Kidney epithelial cell (primary cell): ENCODE measurements around the gene PTPRB. TPM values are rescaled to one million over a fixed set of nuclear protein-coding genes. Genes with fewer than 3 reads are reported as not detected.

ENCODE experiments used
- DNase-seq: peaks from one replicate; pipeline ENCODE4 v3.0.0-alpha.2; 2010; ENCODE audit warnings: low read depth
- H3K27me3 ChIP-seq: 2 replicates; pipeline ENCODE4 v1.6.0; 2011; ENCODE audit warnings: low read length; ENCODE audit not compliant: control insufficient read depth, insufficient read depth
- H3K36me3 ChIP-seq: 2 replicates; pipeline ENCODE4 v1.5.1; 2011; ENCODE audit warnings: low read length; ENCODE audit not compliant: control insufficient read depth, insufficient read depth
- H3K4me3 ChIP-seq: 2 replicates; pipeline ENCODE4 v1.5.1; 2011; ENCODE audit warnings: low read depth, mild to moderate bottlenecking, control low read depth, low read length
- total RNA-seq: library from RNA; depleted of rRNA; stranded (reverse); fragments of >200 nt; gene quantifications from 2 replicates; pipeline ENCODE4 v1.2.3, GENCODE V29; 2015
- TF ChIP-seq, protein P1 (sequence below): IDR thresholded peaks from 2 replicates; pipeline ENCODE4 v1.5.1; 2011; ENCODE audit warnings: mild to moderate bottlenecking, moderate library complexity, low read length, control low read depth, inconsistent platforms; ENCODE audit not compliant: insufficient read depth, poor library complexity, severe bottlenecking

Gene PTPRB
- total RNA-seq, 1 donor from 2014 or later: 4.5 TPM

DNA sequence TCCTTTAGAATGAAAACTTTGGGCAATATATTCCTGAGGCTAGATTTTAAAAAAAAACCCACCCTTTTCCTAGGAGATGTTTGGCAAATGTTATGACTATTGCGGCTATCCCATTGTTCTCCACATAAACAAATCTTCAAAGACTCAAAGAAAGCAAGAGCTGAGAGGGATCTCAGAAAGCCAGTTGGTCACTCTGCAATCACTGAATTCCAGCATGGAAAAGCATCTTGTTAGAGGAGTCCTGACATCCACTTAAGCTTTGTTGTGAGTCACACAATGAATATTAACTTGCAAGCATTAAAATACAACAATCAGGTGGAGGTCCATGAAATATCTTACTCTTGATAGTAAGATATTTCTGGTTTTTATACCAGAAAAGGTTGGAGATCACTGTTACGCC is 11.0 kb upstream of the PTPRB start:
- Histone ChIP-seq H3K36me3 (no peaks in the 10 kb centered on the region), H3K4me3 (no peak overlapping the region), H3K27me3 (no peaks in the 10 kb centered on the region)
- TF ChIP-seq, protein P1, sequence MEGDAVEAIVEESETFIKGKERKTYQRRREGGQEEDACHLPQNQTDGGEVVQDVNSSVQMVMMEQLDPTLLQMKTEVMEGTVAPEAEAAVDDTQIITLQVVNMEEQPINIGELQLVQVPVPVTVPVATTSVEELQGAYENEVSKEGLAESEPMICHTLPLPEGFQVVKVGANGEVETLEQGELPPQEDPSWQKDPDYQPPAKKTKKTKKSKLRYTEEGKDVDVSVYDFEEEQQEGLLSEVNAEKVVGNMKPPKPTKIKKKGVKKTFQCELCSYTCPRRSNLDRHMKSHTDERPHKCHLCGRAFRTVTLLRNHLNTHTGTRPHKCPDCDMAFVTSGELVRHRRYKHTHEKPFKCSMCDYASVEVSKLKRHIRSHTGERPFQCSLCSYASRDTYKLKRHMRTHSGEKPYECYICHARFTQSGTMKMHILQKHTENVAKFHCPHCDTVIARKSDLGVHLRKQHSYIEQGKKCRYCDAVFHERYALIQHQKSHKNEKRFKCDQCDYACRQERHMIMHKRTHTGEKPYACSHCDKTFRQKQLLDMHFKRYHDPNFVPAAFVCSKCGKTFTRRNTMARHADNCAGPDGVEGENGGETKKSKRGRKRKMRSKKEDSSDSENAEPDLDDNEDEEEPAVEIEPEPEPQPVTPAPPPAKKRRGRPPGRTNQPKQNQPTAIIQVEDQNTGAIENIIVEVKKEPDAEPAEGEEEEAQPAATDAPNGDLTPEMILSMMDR: no peak
- DNase-seq: no peak

GRCh38 chr12:70646850-70647249 is 9.6 kb upstream of the PTPRB start:
- Histone ChIP-seq H3K36me3 (no peaks in the 10 kb centered on the region), H3K4me3 (no peak overlapping the region), H3K27me3 (no peaks in the 10 kb centered on the region)
- TF ChIP-seq, protein P1: no peak
- DNase-seq: no peak

GRCh38 chr12:70645494-70646317 is 8.5 kb upstream of the PTPRB start:
- peak; percentile 79 for DNase-seq
- H3K36me3 ChIP-seq: no peaks in the 10 kb centered on the region
- H3K4me3 ChIP-seq: no peak overlapping the region
- TF ChIP-seq, protein P1: no peak
- H3K27me3 ChIP-seq: no peaks in the 10 kb centered on the region

DNA sequence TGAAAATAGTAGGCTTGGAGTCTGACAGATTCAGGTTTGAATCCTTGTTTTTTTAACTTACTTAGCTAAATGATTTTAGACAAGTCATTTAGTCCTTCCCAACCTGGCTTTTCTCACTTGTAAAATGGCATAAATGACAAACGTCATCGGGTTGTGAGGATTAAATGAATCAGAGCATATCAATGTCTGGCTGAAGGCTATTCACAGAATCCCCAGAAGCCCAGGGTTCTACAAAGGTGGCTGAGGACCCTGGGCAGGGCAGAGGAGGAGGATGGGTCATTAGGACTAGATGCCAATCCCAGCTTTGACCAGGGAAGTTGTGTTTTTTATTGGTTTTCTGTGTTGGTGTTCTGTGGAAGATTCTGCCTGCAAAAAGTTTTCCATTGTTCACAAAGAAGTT is 7.6 kb upstream of the PTPRB start:
- Histone ChIP-seq H3K27me3 (no peaks in the 10 kb centered on the region), H3K4me3 (no peak overlapping the region), H3K36me3 (no peaks in the 10 kb centered on the region)
- DNase-seq: no peak
- TF ChIP-seq, protein P1: no peak

DNA sequence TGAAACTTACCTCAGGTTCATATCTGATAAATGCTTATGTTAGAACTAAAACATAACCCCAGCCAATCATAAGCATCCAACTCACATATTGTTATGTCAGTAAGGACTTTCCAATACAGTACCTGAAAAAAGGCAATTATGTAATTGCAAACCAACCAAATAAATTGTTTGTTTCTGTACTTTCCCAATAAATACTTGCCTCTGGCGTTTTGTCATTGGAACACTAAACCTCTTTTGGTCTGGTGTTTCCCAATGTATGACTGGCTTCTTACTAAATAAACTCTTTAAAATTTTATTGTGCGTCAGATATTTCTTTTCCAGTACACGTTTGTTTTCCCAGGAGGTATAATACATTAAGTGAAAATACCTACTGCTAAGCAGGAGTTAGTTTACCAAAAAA is 6.7 kb upstream of the PTPRB start:
- DNase-seq: no peak

More for the DNA sequence above, 6.7 kb upstream of the PTPRB start:
- TF ChIP-seq, protein P1: no peak
- Histone ChIP-seq H3K4me3 (no peak overlapping the region), H3K36me3 (no peaks in the 10 kb centered on the region), H3K27me3 (no peaks in the 10 kb centered on the region)
